ENCODE measurements around the gene ASCL5. TPM values are rescaled to one million over a fixed set of nuclear protein-coding genes. Genes with fewer than 3 reads are reported as not detected.

ASCL5 gene
- total and polyA plus RNA-seq, 2 of the 13 experiments (the other 11 are each of a cell fraction or from before 2014, with no cell fraction given) = not detected

DNA sequence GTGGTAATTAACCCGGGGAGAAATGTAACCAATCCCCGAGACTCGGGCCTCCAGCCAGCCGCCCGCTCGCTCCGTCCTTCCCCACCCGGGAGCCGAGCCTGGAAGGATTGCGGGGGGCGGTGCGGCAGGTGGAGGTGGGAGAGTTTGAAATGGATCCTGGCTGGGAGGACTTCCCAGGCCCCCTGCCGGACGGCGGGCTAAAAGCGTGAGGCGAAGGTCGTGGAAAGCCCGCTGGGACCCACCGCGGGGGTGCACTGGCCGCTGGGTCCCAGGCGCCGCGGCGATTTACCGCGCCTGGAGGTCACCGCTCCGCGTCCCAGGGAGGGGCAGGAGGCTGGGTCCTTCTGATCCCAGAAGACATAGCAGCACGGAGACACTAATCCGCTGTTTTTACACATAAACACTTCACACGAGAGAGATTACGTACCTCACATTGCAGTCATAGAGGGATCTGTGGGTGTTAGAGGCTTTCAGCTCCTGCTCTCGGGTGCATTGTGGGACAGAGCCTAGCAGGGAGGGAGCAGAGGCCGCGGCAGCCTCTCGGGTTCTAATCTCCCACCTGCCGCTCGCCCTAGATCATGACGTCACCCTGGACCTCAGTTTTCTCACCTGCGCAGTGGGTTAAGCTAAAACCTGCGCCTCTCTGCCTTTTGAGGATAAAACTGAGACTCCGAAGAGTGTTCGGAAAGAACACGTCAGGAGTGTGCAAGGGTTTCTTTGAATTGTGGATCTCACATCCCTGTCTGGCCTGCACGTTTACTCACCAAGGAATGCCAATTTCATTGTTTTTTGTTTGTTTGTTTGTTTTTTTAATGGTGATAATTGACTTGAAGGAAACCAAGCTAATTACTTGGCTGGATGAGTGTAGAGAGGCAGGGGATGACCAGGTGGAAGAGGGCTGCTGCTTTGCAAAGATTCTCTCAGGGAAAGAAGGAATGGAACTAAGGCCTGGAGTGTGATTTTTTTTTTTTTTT lies 44.4 kb upstream of the ASCL5 start (continued):
- TF ChIP-seq, protein P1, sequence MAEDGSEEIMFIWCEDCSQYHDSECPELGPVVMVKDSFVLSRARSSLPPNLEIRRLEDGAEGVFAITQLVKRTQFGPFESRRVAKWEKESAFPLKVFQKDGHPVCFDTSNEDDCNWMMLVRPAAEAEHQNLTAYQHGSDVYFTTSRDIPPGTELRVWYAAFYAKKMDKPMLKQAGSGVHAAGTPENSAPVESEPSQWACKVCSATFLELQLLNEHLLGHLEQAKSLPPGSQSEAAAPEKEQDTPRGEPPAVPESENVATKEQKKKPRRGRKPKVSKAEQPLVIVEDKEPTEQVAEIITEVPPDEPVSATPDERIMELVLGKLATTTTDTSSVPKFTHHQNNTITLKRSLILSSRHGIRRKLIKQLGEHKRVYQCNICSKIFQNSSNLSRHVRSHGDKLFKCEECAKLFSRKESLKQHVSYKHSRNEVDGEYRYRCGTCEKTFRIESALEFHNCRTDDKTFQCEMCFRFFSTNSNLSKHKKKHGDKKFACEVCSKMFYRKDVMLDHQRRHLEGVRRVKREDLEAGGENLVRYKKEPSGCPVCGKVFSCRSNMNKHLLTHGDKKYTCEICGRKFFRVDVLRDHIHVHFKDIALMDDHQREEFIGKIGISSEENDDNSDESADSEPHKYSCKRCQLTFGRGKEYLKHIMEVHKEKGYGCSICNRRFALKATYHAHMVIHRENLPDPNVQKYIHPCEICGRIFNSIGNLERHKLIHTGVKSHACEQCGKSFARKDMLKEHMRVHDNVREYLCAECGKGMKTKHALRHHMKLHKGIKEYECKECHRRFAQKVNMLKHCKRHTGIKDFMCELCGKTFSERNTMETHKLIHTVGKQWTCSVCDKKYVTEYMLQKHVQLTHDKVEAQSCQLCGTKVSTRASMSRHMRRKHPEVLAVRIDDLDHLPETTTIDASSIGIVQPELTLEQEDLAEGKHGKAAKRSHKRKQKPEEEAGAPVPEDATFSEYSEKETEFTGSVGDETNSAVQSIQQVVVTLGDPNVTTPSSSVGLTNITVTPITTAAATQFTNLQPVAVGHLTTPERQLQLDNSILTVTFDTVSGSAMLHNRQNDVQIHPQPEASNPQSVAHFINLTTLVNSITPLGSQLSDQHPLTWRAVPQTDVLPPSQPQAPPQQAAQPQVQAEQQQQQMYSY (CRISPR knock-in tag; IDR thresholded peaks at IDR 0.05) = 0 out of 2 replicates have a peak, but pooled peaks have one; percentile 11
- TF ChIP-seq SNAPC2 (CRISPR knock-in tag; IDR thresholded peaks at IDR 0.05) (peak; percentile 2; the same call in 1 of the 2 replicates), ZNF782 (CRISPR knock-in tag; IDR thresholded peaks at IDR 0.05; ENCODE audit: borderline replicate concordance) (0 out of 2 replicates have a peak, but pooled peaks have one; percentile 38), HNRNPH1 (optimal IDR thresholded peaks at IDR 0.05; ENCODE audit: low read depth, low read length) (no peak), ETV6 (CRISPR knock-in tag; conservative IDR thresholded peaks at IDR 0.05) (0 out of 2 replicates have a peak, but pooled peaks have one; percentile 65), ZNF547 (CRISPR knock-in tag; IDR thresholded peaks at IDR 0.05) (0 out of 2 replicates have a peak, but pooled peaks have one; percentile 25), MYC (CRISPR knock-in tag; IDR thresholded peaks at IDR 0.05; ENCODE audit: borderline replicate concordance) (peak; percentile 15; the same call in 1 of the 2 replicates), RXRB (CRISPR knock-in tag; IDR thresholded peaks at IDR 0.05; ENCODE audit: borderline replicate concordance) (no peak), SIX1 (CRISPR knock-in tag; IDR thresholded peaks at IDR 0.05; ENCODE audit: borderline replicate concordance) (no peak), PRPF4 (IDR thresholded peaks at IDR 0.05; ENCODE audit: low read depth, low read length, poor library complexity, severe bottlenecking) (no peak), HIVEP1 (CRISPR knock-in tag; IDR thresholded peaks at IDR 0.05) (peak; percentile 7; the same call in 1 of the 2 replicates), ZNF501 (CRISPR knock-in tag; IDR thresholded peaks at IDR 0.05) (peak; percentile 37; the same call in 1 of the 2 replicates), ATAD3A (CRISPR knock-in tag; IDR thresholded peaks at IDR 0.05) (no peak), KAT2B (IDR thresholded peaks at IDR 0.05; ENCODE audit: borderline replicate concordance, low read depth, low read length) (no peak)
- TF ChIP-seq, protein P2, sequence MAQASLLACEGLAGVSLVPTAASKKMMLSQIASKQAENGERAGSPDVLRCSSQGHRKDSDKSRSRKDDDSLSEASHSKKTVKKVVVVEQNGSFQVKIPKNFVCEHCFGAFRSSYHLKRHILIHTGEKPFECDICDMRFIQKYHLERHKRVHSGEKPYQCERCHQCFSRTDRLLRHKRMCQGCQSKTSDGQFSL (CRISPR knock-in tag; IDR thresholded peaks at IDR 0.05) = peak; percentile 82
- TF ChIP-seq, protein P3, sequence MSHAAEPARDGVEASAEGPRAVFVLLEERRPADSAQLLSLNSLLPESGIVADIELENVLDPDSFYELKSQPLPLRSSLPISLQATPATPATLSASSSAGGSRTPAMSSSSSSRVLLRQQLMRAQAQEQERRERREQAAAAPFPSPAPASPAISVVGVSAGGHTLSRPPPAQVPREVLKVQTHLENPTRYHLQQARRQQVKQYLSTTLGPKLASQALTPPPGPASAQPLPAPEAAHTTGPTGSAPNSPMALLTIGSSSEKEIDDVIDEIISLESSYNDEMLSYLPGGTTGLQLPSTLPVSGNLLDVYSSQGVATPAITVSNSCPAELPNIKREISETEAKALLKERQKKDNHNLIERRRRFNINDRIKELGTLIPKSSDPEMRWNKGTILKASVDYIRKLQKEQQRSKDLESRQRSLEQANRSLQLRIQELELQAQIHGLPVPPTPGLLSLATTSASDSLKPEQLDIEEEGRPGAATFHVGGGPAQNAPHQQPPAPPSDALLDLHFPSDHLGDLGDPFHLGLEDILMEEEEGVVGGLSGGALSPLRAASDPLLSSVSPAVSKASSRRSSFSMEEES (CRISPR knock-in tag; IDR thresholded peaks at IDR 0.05) = 0 out of 2 replicates have a peak, but pooled peaks have one; percentile 3
- TF ChIP-seq, protein P4, sequence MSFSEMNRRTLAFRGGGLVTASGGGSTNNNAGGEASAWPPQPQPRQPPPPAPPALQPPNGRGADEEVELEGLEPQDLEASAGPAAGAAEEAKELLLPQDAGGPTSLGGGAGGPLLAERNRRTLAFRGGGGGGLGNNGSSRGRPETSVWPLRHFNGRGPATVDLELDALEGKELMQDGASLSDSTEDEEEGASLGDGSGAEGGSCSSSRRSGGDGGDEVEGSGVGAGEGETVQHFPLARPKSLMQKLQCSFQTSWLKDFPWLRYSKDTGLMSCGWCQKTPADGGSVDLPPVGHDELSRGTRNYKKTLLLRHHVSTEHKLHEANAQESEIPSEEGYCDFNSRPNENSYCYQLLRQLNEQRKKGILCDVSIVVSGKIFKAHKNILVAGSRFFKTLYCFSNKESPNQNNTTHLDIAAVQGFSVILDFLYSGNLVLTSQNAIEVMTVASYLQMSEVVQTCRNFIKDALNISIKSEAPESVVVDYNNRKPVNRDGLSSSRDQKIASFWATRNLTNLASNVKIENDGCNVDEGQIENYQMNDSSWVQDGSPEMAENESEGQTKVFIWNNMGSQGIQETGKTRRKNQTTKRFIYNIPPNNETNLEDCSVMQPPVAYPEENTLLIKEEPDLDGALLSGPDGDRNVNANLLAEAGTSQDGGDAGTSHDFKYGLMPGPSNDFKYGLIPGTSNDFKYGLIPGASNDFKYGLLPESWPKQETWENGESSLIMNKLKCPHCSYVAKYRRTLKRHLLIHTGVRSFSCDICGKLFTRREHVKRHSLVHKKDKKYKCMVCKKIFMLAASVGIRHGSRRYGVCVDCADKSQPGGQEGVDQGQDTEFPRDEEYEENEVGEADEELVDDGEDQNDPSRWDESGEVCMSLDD (CRISPR knock-in tag; IDR thresholded peaks at IDR 0.05; ENCODE audit: borderline replicate concordance) = 0 out of 2 replicates have a peak, but pooled peaks have one; percentile 35
- TF ChIP-seq, protein P5, sequence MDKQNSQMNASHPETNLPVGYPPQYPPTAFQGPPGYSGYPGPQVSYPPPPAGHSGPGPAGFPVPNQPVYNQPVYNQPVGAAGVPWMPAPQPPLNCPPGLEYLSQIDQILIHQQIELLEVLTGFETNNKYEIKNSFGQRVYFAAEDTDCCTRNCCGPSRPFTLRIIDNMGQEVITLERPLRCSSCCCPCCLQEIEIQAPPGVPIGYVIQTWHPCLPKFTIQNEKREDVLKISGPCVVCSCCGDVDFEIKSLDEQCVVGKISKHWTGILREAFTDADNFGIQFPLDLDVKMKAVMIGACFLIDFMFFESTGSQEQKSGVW (CRISPR knock-in tag; IDR thresholded peaks at IDR 0.05; ENCODE audit: borderline replicate concordance) = 0 out of 2 replicates have a peak, but pooled peaks have one; percentile 46
